ENCODE data around the gene EIF4A2.
A peak's percentile ranks its signal among the peaks of the same experiment; 100 is the strongest.
"Not testable (repeated sequence)": the region's sequence is repeated elsewhere in the genome, so short reads cannot be mapped to it uniquely, and the experiment has no call there.

Gene EIF4A2

DNA sequence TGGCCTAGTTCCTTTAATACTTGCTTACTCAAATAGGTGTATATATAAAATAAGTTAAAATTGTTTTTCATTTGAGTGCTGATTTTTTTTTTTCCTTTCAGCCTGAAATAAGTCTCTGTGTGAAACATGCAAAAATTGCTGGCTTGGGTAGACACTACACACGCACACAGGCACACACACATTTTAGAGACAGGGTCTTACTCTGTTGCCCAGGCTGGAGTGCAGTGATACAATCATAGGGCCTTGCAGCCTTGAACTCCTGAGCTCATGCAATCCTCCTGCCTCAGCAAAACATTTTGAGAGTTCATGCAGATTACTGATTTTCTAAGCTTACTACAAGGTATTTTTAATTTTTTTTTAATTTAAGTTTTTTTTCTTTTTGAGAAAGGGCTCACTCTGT, 35.6 kb downstream of the EIF4A2 start:
- DNase-seq (ENCODE audit: low read depth in 2 of 2) = no peak

GRCh38 chr3:186821429-186822387, 38.3 kb downstream of the EIF4A2 start:
- DNase-seq (ENCODE audit: low read depth in 2 of 2) = no peak

GRCh38 chr3:186822388-186822759, 39.0 kb downstream of the EIF4A2 start:
- DNase-seq (ENCODE audit: low read depth in 2 of 2) = not testable (repeated sequence)

GRCh38 chr3:186823386-186823785, 40.0 kb downstream of the EIF4A2 start:
- no peak for DNase-seq (ENCODE audit: low read depth in 2 of 2)

DNA sequence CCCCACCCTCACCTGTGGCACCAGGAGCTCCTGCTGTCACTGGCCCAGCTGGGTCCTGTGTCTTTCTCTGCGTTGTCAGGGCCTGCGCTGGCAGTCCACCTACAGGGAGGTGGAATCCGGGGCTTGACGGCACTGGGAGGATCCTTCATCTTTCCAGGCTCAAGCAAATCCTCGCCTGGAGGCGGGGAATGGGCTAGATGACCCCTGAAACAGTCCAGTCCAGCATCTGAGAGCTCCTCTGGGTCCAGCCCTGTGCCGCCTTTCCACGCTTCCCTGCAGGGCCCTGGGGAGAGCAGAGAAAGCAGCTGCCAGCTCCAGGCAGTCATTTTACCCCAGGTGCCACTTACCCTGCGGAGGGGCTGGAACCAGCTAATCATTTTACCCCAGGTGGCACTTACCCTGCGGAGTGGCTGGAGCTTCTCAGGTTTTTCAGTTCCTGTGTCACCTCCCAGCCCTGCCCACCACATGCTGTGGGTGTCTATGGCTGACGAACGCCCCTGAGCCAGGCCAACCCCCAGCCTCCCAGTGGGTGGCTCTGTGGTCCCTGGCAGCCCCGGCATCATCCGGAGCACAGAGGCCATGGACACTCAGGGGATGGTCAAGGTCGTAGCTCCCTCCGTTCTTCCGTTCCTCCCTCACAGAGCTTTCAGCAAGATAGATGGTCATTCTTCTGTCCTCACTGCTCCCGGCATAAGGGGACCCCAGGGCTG, 41.2 kb downstream of the EIF4A2 start:
- DNase-seq (ENCODE audit: low read depth in 2 of 2) = no peak

DNA sequence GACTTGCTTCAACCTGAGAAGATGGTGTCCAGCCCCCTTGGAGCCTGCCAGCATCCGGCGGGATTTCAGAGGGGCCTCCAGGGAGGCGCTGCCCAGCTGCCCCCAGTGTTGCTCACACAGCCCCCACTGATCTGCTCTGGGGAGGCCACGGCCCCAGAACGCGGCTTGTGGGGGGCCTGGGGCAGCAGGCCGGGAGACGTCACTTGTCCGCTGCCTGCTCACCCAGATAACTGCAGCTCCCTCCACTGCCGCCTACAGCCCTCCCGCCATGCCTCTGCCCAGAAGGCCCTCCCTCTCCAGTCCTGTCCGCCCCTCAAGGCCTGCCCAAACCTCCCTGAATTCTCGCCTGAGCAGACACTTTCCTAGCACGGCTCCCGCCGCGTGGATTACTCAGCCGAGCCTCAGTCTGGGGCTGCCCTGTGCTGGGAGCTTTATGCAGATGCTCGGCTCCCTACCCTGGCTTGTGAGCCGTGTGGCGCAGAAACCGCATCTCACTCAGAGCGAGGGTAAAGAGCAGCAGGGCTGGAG, 42.0 kb downstream of the EIF4A2 start:
- DNase-seq (ENCODE audit: low read depth in 2 of 2) = peak; percentile 36 to 38

GRCh38 chr3:186825872-186826409, 42.6 kb downstream of the EIF4A2 start:
- no peak for DNase-seq (ENCODE audit: low read depth in 2 of 2)

GRCh38 chr3:186826410-186826975, 43.1 kb downstream of the EIF4A2 start:
- DNase-seq (ENCODE audit: low read depth in 2 of 2) = no peak

- DNase-seq (ENCODE audit: low read depth in 2 of 2) = peak; percentile 74 to 83
These were observed 43.8 kb downstream of the EIF4A2 start for GRCh38 chr3:186826976-186827857.

DNA sequence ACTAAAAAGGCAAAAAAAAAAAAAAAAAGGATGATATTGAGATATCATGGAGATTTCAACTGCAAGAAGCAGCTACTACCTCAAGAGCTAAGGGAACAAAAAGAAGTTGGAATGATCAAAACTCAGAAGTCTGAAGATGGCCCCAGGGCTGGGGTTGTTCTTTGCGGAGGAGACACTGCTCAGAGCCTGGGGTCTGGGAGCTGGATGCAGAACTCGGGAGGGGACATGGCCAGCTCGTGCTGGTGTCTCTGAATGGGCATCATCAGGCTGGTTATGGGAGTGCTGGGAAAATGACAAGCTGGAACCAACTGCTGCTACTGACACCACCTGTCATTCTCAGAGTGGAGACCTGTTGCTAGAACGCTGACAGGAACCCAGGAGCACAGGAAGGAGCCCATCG, 45.0 kb downstream of the EIF4A2 start:
- DNase-seq (ENCODE audit: low read depth in 2 of 2) = no peak

DNA sequence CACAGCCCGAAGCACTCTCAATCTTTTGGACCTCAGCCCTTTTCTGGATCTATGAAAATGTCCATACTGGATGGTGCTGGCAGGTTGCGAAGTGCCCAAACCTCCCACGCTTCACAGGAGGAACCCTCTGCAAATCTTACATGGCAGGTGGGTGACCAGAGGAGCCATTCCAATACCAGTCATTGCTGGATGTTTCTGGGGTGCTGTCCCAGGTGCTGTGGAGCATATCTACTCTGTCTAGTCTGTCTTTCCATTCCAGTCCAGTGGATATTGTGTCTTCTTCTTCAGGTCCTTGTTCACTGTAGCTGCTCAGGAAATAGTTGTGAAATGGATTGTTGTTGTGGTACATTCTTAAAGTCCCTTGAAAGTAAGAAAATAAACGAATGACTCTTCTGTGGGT, 48.4 kb downstream of the EIF4A2 start:
- DNase-seq (ENCODE audit: low read depth in 2 of 2) = no peak

GRCh38 chr3:186832276-186832675, 48.9 kb downstream of the EIF4A2 start:
- no peak for DNase-seq (ENCODE audit: low read depth in 2 of 2)

All from stimulated activated CD8-positive, alpha-beta memory T cell treated with anti-CD3 and anti-CD28 coated beads, Interleukin-2, amount 100 ng/mL, for 48 hours (primary cell).